ENCODE data around the gene CELF2.

The CELF2 gene

DNA sequence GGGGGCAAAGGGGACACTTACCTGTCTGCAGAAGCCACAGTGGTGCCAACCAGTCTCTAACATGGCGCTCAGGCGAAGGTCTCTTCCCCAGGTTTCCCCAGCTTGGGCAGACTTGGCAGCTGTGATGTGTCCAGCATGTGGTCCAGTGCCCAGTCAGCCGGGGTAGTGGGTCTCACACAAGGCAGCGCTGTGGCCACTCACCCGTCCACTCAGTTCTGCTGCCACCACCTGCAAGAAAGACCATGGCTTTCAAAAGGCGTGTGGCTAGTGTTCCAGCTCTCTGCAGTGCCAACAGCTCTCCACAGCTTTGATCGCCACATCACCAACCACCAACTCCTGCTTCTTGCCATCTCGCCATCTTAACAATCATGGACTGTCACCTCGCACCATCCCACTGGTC lies 334.1 kb downstream of the CELF2 start:
- no peak overlapping the region for H3K4me3 ChIP-seq (ENCODE audit: control insufficient read depth, low read depth, low read length)
- no peak for DNase-seq (ENCODE audit: low read depth)
- TF ChIP-seq, protein P1, sequence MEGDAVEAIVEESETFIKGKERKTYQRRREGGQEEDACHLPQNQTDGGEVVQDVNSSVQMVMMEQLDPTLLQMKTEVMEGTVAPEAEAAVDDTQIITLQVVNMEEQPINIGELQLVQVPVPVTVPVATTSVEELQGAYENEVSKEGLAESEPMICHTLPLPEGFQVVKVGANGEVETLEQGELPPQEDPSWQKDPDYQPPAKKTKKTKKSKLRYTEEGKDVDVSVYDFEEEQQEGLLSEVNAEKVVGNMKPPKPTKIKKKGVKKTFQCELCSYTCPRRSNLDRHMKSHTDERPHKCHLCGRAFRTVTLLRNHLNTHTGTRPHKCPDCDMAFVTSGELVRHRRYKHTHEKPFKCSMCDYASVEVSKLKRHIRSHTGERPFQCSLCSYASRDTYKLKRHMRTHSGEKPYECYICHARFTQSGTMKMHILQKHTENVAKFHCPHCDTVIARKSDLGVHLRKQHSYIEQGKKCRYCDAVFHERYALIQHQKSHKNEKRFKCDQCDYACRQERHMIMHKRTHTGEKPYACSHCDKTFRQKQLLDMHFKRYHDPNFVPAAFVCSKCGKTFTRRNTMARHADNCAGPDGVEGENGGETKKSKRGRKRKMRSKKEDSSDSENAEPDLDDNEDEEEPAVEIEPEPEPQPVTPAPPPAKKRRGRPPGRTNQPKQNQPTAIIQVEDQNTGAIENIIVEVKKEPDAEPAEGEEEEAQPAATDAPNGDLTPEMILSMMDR (conservative IDR thresholded peaks at IDR 0.05; ENCODE audit: control insufficient read depth, insufficient read depth, low read depth, low read length), result no peak

DNA sequence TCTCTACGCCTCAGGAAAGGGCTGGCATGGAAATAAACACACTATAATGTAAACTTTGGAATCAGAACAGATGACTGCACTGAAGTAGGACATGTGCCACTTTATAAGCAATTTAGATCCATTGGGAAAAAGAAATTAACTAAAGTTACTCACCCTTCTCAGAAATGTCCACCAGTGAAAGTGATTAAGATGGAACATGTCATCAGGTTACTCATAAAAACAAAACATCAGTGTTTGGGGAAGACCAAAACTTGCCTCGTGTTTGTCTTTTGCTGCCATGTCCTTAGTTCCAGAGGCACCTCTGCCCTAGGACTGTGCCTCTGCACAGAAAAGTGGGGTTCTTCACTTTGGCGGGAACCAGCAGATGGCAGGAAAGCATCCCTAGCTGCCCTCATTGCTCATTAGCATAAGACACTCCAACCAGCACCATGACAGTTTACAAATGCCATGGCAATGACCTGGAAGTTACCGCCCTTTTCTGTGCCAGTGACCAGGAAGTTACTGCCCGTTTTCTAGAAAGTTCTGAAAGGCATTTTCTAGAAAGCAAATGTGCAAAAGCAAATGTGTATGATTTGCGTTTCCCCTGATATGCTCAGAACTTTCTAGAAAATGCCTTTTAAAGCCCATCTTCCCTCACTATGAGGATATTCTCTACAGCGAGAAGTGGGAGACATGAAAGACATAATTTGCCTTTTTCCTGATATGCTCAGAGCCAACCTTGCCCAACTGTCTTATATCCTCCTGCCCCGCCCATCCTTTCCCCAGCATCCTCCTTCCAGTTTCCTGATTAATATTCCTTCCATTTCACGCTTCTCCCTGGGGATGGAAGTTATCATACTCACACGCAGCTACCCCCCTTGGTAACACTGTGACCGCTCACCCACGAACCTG lies 335.6 kb downstream of the CELF2 start:
- TF ChIP-seq, protein P1 (conservative IDR thresholded peaks at IDR 0.05; ENCODE audit: control insufficient read depth, insufficient read depth, low read depth, low read length), result no peak
- DNase-seq (ENCODE audit: low read depth), result no peak

DNA sequence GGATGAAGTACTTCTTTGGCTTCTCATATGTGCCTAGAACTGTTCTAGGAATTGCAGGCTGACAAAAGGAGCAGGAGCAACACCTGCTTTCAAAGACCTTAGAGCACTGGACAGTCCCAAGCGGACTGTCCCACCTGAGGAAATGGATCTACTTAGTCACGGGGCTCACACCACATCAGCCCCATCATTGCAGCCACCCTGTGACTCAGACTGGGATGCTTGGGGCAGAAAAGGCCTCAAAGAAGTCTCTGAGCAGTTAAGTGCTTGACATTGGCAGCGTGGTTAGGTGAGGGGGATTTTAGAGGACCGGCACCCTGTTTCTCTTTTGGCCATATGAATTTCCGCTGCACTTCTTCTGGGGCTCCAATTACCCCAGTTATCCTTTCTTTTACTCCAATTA lies 337.2 kb downstream of the CELF2 start:
- DNase-seq (ENCODE audit: low read depth), result no peak
- no peak overlapping the region for H3K4me3 ChIP-seq (ENCODE audit: control insufficient read depth, low read depth, low read length)
- TF ChIP-seq, protein P1 (conservative IDR thresholded peaks at IDR 0.05; ENCODE audit: control insufficient read depth, insufficient read depth, low read depth, low read length), result no peak

More for the DNA sequence above, 335.6 kb downstream of the CELF2 start:
- H3K4me3 ChIP-seq (ENCODE audit: control insufficient read depth, low read depth, low read length), result no peak overlapping the region

DNA sequence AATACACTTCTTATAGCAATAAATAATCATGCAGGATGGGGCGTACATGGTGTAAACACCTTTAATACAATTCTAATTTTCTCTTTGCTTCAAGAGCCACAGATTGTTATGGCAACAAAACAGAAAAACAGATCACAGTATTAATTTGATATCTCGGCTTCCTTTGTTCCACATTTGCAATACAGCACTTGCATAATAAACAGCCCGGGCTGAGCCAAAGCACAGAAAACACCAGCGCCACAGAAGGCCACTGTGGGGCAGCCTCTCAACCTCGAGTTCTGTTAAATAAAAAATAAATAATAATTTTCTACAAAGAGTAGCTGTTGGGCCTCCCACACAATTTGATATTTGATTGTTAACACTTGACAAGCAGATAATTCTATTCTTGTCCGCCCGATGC lies 337.9 kb downstream of the CELF2 start:
- DNase-seq (ENCODE audit: low read depth), result no peak
- TF ChIP-seq, protein P1 (conservative IDR thresholded peaks at IDR 0.05; ENCODE audit: control insufficient read depth, insufficient read depth, low read depth, low read length), result no peak
- H3K4me3 ChIP-seq (ENCODE audit: control insufficient read depth, low read depth, low read length), result no peak overlapping the region

DNA sequence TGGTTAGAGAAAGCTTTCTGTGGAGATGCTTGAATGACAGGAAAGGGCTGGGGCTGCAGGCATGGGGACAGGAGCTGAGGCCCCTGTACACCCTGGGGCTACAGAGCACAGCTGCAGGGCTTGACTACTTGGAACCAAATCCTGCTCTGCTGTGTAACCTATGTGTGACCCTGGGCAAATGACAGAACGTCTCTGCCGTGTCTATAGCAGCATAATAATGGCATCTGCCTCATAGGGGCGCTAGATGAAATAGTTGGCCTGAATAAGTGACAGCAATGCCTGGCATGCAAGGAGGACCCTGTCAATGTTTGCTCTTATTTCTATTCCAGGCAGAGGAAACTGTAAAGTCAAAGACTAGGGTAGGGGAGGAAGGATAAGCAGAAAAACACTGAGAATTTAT lies 339.8 kb downstream of the CELF2 start:
- no peak overlapping the region for H3K4me3 ChIP-seq (ENCODE audit: control insufficient read depth, low read depth, low read length)

DNA sequence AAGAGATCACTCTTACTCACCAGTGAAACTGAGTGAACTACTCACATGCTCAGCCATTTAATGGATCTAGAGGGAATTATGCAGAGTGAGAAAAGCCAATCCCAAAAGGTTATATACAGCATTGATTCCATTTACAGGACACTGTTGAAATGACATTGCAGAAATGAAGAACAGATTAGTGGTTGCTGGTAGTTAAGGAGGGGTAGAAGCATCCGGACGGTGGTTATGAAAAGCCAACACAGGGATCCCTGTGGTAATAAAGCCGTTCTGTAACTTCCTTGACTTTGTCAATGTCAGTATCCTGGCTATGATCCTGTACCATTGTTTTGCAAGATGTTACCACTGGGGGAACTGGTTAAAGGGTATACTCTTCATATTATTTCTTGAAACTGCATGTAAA lies 340.3 kb downstream of the CELF2 start:
- TF ChIP-seq, protein P1 (conservative IDR thresholded peaks at IDR 0.05; ENCODE audit: control insufficient read depth, insufficient read depth, low read depth, low read length), result no peak
- H3K4me3 ChIP-seq (ENCODE audit: control insufficient read depth, low read depth, low read length), result no peak overlapping the region
- DNase-seq (ENCODE audit: low read depth), result no peak

More for the DNA sequence above, 339.8 kb downstream of the CELF2 start:
- DNase-seq (ENCODE audit: low read depth), result no peak
- TF ChIP-seq, protein P1 (conservative IDR thresholded peaks at IDR 0.05; ENCODE audit: control insufficient read depth, insufficient read depth, low read depth, low read length), result no peak

All from fibroblast of mammary gland (primary cell).